GM19240 (cell line): ENCODE results near the gene JPH4.
"Not testable (repeated sequence)": the region's sequence is repeated elsewhere in the genome, so short reads cannot be mapped to it uniquely, and the experiment has no call there.

Experiments used
- DNase-seq: peaks from one replicate; pipeline ENCODE4 v3.0.0; 2011; ENCODE audit warnings: low spot score; ENCODE audit not compliant: insufficient read length

JPH4 gene

DNA sequence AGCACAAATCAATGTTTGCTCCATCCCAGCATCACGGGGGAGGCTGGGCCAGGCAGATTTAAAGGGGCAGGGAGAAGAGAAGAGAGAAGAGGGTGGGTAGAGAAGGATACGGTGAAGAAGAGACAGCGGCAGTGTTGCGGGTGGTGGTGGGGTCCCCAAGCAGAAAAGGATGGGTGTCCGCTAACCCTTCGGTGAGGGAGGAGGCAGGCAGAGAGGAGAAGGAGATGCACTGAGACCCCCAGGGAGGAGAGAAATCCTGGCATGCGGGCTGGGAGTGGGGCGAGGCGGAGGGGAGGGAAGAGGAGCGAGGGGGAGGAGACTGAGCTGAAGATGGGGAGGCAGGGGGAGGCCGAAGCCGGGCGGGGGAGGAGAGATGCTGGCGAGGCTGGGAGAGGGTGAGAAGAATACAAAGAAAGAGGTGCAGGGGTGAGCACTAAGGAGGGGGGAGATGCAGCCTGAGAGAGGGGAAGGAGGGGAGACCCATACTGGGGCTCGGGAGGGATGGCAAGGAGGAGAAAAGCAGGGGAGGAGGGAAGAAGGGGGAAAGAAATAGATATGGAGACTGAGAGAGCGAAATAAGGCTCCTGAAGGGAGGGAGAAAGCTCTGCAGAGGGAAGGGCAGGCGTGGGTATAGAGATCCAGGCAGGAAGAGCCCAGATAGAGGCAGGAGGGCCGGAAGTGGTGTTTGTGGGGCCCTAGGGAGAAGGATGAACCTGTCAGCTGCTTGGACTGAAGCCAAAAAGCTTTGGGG, at the start of gene JPH4:
TSS of gene JPH4 (minus strand) at position 231 of the 751 bp plus-strand sequence. CDS start 1,337 bp downstream, outside the sequence.
- DNase-seq, result no peak

DNA sequence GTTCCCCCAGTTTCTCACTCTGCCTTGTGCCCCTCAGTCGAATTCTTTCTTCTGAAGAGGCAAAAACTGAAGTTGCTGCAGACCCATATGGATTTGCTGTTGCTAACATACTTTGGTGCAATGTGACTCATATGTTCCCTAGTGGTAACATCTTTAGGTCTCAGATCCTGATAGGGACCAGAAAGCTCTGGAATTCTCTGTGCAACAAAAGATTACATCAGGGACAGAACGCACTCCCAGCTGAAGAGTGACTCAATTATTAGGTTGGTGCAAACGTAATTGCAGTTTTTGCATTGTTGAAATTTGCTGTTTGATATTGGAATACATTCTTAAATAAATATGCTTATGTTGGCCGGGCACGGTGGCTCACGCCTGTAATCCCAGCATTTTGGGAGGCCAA, 49.4 kb upstream of the JPH4 start:
- no peak for DNase-seq

DNA sequence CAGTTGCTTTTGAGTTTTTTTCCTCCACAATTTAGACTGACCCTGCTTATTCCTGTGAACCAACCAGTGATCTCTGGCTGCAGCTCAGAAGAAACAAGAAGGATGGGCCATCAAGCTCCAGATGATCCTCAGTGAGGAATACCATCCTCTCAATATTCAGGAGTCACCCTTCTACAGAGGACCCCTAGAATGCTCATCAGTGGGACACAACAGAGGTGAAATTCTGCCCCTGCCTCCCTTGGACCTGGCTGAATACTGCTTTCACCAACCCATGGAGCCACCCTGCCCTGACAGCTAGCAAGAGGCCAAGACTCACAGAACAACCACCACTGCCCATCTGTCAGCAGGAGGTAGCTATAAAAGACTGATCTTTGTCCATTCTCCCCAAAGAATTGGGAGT, 48.4 kb upstream of the JPH4 start:
- no peak for DNase-seq

DNA sequence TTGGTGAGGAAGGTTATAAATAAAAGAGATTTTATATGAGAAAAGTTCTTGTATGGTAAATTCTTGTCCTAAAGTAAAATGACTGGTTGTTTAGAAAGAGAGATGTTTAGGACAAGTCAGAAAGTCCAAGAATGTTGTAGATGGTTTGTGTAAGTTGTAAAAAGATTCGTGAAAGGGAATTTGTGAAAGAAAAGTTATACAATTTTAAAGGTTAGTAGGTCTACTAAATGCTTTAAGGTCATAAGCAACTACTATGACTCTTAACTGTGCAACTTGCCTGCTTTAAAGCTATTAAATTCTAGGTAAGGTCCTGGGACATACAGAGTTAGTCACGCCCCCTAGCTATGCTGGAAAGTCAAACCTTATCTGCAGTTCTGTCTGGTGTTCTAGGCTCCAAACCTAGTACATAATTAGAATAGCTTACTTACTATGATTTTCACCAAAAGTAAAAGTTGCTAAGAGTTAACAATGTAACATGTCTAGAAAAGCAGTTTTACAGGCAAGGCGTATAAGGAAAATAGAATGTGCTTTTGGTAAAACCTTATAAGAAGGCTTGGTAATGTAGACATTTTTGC, 46.3 kb upstream of the JPH4 start:
- no peak for DNase-seq

DNA sequence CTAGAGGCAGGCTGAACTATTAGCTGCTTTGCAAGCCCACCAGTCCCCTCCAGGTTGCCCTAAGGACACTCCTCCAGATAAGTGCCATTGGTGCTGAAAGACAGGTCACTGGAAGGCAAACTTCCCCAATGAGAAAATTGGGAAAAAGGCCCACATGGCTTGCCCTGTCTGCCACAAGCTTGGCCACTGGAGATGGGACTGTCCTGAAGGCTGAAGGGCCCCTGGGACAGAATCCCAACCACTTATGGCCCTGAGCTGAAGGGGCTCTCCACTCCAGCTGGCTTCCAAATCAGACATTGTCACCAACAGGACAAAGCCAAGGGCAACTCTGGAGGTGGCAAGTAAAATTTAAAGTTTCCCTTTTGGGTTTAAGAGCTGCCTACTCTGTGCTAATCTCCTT, 45.4 kb upstream of the JPH4 start:
- DNase-seq, result no peak

DNA sequence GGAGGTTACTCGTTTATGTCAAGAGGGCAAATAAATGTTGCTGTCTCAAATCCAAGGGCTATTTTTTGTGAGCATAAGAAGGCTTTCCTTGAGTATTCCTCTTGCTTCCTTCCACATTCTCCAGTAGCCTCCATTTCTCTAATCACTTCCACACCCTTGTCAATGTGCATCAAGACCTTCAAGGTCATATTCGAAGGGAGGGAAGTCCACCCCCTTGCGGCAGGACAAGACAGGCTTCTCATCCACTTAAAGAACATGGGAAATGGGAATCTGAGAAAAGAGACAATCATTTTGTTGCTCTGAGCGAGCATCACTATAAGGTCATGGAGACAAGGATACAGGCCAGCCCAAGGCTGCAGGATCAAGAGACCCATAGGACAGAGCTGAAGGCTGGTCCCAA, 44.4 kb upstream of the JPH4 start:
- DNase-seq, result no peak

DNA sequence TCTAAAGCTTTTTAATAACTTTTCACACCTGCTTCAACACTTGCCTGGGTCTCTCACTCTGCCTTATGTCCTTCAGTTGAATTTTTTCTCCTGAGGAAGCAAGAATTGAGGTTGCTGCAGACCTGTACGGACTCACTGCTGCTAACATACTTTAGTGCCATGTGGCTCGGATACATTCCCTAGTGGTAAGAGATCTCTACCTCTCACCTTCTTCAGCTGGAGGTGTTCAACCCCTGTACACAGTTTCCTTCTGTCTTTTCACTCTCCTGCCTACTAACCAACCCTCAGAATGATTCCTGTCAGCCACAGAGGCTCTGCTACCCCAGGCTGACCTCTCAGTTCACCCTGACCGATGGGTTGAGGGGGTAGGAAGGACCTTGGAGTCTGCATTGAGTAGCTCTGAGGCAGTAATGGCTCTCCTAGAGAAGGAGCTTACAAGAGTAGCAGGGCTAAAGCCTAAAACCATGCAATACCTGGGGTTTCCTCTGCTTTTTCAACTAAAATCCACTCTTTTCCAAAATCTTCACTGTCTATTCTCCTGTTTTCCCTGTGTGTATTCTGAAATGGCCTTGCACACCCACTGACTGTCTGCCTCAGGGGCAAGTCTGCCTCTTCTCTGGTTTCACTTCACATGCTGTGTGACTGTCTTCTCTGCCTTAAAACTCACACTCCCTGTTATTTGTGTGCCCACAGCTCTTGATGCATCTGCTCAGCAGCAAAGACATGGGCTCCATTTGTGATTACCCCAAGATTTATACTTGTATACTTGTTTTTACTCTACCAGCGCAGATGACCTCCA, 43.5 kb upstream of the JPH4 start:
- no peak for DNase-seq

DNA sequence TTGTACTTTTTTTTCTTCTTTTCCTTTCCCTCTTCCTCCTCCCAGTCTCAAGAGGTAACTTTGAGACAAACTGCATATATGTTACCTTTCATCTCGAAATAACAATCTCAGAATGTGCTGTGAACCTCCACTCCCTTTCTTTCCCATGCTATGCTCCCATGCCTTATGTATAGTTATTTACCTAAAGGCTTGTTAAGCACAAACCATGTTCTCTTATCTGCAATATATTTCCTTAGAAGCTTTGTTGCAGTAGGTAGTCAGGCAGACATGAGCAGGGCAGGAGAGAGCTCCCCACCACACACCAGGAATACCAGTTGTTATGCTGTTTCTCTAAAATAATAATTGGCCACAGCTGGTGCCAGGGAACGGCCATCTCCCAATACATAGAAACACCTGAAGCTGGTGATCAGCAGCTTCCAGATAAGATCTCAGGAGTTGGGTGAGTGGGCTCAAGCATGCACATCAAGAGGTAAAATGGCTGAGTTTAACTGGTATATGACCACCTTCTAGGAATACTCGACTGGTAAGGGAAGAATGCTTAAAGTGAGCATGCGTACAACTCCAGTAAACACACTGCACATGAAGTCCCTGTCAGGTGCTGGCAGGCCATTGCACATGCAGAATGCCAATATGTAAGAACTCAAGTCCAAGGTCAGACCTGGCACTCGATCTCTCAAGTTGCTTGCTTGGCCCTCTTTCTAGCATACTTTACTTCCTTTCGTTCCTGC, 42.8 kb upstream of the JPH4 start:
- no peak for DNase-seq

DNA sequence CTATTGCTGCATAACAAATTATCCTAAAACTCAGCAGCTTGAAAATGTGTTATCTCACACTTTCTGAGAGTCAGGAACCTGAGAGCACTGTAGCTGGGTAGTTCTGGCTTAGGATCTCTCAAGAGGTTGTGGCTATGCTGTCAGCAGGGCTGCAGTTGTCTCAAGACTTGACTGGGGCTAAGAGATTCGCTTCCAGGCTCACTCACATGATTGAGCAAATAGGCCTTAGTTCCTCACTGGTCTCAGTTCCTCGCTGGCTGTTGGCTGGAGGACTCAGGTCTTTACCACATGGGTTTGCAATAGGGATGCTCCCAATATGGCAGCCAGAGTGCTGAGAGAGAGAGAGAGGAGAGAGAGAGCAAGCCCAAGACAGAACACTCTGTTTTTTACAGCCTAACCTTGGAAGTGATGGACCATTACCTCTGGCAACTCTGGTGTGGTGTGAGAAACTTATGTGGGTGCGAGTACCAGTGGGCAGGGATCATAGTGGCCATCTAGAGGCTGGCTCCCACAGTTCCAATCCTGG, 41.6 kb upstream of the JPH4 start:
- no peak for DNase-seq

DNA sequence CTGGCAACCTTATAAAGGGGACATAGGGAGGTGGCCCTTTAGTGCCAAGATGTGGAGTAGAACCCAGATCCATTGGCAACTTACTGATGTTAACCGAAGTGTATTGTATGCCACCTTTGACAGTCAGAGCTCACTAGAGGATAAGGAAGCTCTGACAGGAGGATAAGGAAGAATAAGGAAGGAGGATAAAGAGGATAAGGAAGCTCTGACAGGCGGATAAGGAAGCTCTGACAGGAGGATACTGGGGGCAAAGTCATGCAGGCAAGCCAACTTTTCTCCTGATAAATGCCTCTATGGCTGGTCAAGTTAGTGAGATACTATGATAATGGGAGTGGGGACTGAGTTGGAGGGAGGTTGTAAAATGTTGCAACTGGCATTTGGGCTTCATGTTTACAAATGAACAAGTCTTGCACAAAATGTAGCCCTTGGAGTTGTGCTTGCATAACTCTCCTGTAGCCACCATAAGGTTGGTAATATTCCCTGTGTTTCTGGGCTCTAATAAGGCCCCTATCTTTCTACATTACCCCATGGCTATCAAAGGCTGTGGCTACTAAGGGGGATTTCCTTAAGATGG, 39.9 kb upstream of the JPH4 start:
- DNase-seq, result no peak

DNA sequence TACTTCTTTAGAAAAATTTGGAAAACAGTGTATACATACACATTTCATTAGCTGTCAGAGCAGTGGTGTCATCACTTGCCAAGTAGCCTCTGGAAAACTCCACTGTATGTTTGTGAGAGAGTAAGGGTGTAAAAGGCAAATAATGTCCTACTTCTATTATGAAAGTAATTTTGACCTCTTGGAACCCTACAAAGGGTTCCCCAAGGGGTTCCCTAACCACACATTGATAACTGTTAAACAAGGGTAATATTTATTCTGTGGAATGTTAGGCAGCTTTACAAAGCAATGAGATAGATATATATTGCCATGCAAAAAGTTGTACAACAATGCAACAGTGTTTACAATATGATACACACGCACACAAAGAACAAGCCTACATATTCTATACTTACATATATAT, 38.9 kb upstream of the JPH4 start:
- no peak for DNase-seq

DNA sequence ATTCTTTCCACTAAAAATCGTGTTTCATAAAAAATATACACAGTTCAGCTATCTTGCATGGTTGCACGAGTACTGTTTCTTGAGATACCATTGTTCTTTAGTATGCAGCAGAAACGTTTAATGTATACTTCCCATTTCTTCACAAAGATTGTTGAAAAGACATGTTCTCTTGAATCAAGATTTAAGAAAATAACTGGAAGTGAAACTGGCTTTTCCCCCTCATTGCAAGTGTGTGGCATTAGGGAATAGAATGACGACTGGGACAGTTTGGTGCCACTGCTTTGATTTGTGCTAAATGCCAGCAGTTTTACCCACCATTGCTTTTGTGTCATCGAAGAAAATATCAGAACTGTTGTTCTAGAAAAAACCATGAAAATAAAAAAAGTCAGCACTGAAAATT, 37.3 kb upstream of the JPH4 start:
- no peak for DNase-seq

DNA sequence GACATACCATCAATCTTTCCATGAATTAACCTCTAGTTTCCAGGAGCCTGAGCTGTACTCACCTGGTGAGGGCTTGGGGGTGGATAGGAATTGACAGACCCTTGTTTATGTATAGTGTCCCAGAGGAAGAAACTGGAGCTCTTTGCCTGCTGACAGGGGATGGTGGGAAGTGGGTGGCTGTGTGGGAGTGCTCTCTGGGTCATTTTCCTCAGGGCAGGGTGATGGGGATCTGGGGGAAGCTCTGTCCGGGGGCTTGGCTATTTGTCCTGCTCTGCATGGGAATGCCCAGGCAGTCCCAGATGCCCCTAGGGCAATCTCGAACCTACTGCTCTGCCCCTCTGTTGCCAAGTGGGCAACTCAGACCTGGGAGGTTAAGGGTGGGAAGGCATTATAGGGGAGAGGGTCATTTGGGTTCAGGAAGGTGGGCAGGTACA, 35.8 kb upstream of the JPH4 start:
- DNase-seq, result no peak

DNA sequence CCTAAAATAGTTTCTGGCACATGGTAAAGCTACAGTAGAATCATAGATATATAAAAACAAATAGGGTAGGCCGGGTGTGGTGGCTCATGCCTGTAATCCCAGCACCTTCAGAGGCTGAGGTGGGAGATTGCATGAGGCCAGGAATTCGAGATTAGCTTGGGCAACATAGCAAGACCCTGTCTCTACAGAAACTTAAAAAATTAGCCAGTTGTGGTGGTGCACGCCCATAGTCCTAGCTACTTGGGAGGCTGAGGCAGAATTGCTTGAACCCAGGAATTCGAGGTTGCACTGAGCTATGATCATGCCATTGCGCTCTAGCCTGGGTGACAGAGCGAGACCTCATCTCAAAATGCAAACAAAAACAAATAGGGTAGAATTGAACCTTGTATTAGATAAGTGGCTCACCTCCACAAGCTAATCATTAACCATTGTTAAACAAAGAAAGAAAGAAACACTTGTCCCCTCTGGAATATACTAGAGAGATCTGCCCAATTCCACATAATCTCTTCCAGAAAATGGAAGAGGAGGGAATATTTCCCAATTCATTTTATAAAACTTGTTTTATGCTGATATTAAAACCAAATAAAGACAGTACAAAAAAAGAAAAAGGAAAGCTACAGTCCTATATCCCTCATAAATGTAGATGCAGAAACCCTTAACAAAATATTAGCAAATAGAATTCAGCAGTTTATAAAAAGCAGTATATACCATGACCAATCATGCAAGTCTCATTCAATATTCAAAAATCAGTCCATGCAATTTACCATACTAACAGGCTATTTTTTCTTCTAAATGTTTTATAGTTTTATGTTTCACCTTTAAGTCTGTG, 34.9 kb upstream of the JPH4 start:
- no peak for DNase-seq

DNA sequence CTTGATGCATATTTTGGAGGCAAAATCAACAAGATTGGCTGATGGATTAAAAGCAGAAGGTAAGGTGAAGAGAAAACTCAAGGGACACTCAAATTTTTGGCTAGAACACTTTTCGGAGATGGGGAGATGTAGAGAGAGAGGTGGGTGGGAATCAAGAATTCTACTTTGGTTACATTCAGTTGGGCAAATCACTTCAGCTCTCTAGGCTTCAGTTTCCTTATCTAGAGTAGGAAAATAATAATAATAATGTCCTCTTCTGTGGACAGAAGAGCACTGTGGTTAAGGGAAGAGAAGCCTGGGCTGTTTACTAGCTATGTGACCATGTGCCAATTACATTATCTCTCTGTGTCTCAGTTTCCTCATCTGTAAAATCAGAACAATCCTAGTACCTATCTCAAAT, 34.2 kb upstream of the JPH4 start:
- DNase-seq, result no peak

DNA sequence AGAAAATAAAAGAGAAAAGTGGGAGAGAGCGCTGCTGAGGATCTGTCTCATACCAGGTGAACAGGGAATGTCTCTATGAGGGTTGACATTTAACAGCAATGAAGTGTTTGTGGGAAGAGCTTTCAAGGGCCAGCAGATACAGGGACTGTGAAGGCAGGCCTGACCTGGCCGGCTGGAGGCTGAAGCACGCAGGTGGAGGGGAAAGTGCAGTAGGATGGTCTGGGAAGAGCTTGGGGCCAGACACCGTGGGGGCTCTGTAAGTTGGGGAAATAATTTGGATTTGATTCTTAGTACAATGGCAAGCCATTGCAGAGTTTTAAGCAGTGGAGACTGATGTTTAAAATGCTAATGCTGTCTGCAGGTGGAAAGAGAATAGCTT, 33.8 kb upstream of the JPH4 start:
- no peak for DNase-seq

DNA sequence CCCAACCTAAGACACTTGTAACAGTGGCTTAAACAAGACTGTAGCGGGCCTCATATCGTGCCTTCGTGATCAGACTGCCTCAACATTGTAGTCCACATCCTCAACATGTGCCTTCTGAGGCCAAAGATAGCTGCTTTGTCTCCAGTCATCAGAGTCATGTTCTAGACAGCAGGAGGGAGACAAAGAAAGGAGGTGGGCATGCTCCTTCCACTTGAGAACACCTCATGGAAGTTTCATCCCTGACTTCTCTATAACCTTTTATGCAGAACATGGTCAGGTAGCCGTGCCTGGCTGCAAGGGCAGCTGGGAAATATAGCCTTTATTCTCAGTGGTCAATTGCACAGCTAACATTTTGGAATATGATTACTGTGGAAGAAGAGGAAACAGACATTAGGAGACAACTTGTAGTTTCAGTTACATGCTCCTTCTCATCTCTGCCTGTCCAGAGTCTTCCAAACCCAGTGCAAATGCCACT, 32.3 kb upstream of the JPH4 start:
- no peak for DNase-seq

DNA sequence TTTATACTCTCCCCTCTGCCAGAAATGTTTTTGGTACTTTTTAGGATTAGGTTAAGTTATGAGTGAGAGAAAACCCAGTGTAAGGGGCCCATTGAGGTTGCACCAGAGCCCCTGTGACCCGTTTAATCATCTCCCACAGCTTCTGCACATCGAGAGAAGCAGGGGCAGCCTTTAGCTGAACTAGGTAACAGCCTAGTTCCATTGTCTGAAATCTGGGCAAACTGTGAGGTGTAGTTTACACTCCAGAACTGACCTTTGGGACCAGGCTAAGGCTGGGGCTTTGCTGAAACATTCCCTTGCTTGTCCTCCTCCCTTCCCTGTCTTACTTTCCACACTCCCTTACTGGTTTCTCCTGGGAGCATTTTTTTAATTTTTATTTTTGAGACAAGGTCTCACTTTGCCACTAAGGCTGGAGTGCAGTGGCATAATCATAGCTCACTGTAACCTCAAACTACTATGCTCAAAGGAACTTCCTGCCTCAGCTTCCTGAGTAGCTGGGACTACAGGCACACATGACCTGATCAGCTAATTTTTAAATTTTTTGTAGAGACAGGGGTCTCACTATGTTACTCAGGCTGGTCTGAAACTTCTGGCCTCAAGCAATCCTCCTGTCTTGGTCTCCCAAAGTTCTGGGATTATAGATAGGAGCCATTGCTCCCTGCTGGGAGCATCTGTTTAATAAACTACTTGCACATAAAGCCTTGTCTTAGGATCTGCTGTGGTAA, 31.7 kb upstream of the JPH4 start:
- no peak for DNase-seq

DNA sequence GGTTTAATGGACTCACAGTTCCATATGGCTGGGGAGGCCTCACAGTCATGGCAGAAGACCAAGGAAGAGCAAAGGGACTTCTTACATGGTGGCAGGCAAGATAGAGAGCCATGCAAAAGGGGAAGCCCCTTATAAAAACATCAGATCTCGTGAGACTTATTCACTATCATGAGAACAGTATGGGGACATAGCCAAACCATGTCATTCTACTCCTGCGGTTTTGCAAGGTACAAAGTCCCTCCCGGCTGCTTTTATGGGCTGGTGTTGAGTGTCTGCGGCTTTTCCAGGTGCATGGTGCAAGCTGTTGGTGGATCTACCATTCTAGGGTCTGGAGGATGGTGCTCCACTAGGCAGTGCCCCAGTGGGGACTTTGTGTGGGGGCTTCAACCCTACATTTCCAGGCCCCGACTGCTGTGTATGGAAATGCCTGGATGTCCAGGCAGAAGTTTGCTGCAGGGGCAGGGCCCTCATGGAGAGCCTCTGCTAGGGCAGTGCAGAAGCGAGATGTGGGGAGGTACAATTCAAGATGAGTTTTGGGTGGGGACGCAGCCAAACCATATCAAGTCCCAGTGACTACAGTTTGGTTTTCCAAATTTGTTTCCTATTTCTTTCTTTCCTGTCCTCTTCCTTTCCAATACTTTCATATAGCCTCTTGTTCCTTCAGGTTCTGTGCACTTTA, 31.0 kb upstream of the JPH4 start:
- not testable (repeated sequence) for DNase-seq
